Tibial nerve (tissue), 4 donors: ENCODE results near the gene PEMT.

Experiments
- CTCF ChIP-seq, 5 experiments: fragments of 200-600 bp in 3 of 5; fragments of 450-650 bp in 2 of 5; sonication (generic) in 3 of 5; IDR thresholded peaks; one replicate each; pipeline ENCODE4 v1.5.1; 2016 to 2019; ENCODE audit warnings: antibody characterized with exemption in 5 of 5, mild to moderate bottlenecking in 3 of 5, moderate library complexity in 2 of 5
- EP300 ChIP-seq, 2 donors: sonication (generic); formaldehyde crosslinking; IDR thresholded peaks; one replicate each; pipeline ENCODE4 v1.6.1; 2017; ENCODE audit warnings: antibody characterized with exemption in 2 of 2, mild to moderate bottlenecking in 1 of 2
- POLR2A ChIP-seq, 2 donors: fragments of 450-650 bp; IDR thresholded peaks; one replicate each; pipeline ENCODE4 v1.6.1; 2017; ENCODE audit warnings: antibody characterized with exemption in 2 of 2, mild to moderate bottlenecking in 2 of 2, moderate library complexity in 2 of 2

DNA sequence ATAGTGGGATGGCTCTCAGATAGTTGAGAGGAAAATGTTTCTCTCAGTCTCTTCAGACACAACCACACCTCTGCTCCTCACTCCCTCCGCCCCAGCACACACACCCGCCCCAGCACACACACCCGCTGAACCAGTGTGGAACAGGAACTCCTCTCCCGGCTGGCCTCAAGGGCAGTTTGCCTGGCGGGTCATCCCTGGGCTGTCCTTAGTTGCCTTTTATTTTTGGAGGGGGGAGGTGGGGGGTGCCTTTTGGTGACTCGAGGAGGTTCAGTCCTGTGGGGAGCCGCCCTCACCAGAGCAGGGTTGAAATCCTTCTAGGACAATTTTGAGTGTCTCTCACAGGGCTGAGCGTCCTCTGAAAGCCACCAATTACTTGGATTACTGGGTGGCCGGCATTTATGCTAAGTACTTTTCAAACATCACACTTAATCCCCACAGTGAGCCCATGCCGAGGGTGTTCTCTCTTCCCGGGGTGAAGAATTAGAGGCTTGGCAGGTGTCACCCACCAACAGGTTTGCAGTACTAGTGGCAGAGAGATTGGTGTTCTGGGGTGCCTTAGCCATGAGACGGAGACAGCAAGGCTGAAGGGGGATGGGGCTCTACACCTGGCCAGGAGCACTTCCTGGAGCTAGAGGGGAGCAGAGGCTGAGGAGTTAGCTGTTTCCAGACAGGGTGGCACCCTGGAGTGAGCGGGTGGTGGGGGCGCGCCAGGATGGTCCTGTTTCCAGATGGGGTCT lies 98.1 kb downstream of the PEMT start:
- TF ChIP-seq CTCF (IDR thresholded peaks at IDR 0.05) (no peak), POLR2A (IDR thresholded peaks at IDR 0.05) (no peak), EP300 (IDR thresholded peaks at IDR 0.05) (no peak)
